NCI-H2171 treated with DMSO at 0.1 percent for 48 hours (cell line): ENCODE measurements around the gene SYCP2.

Experiments used
- DNase-seq: peaks from one replicate; lab custom pipeline; 2025; lab: John Stamatoyannopoulos, UW

Gene SYCP2

DNA sequence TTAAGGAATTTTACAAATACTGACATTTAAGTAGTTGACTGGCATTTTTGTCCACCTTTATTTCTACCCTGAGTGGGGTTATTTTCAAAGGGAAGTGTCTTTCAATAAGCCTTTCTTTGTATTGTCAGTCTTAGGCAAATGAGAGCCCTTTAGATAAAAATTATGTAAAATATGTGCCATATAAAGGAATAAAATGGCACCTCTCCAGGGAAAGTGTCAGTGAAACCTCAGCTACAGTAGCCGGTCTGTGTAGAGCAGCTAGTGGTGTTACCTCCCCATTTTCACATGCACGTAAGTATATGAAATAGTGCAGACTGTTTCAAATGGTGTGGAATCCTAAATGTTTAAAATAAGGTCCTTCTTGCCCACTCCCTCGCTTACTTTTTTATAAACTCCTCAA is 11.7 kb upstream of the SYCP2 start:
- no peak for DNase-seq

DNA sequence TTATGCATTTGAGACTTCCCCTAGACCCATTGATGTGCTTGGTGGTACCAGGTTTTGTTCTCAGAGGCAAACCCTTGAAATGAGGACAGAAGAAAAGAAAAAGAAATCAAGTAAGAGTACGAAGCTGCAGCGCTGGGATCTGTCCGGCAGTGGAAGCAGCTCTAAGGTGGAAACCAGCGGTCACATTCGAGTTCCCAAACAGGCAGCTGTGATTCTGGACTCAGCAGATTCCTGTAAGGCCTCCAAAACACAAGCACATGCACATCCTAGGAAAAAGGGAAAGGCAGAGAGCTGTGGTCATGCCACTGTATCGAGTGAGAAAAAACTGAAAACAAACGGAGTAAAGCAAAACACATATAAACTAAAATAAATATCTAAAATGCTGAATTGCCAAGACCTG is 11.3 kb upstream of the SYCP2 start:
- DNase-seq: no peak

DNA sequence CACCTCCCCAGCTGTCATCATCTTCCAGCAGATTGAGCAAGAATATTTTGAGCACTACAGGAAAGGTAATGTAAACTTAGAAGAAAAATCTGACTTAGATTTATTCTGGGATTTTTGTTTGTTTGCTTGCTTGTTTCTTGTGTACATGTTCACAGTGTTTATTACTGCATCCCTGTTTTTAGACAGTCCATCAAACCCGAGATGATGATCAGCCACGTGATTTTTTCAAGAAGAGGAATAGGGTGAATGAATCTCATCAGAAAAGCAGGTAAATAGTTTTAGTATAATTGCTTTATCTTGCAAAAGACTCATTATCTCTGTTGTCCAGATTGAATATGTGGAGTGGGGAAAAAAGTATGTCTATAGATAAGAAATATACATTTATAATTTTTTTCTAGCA is 8.8 kb upstream of the SYCP2 start:
- DNase-seq: no peak

DNA sequence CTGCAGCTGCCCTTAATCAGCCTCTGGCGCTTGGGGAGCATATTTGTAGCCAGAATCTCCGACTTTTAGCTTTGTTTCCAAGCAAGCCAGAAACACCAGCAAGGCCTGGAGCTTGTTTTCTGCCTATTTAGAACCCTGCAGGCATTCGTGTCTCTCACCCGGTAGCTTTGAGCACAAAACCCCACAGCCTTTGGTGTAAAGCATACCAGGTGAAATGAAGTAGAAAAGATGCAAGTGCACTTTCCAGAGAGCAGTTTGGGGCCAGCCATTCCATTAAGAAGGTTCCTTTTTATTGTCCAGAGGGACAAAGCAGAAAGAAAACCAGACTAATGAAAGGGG is 7.5 kb upstream of the SYCP2 start:
- no peak for DNase-seq

DNA sequence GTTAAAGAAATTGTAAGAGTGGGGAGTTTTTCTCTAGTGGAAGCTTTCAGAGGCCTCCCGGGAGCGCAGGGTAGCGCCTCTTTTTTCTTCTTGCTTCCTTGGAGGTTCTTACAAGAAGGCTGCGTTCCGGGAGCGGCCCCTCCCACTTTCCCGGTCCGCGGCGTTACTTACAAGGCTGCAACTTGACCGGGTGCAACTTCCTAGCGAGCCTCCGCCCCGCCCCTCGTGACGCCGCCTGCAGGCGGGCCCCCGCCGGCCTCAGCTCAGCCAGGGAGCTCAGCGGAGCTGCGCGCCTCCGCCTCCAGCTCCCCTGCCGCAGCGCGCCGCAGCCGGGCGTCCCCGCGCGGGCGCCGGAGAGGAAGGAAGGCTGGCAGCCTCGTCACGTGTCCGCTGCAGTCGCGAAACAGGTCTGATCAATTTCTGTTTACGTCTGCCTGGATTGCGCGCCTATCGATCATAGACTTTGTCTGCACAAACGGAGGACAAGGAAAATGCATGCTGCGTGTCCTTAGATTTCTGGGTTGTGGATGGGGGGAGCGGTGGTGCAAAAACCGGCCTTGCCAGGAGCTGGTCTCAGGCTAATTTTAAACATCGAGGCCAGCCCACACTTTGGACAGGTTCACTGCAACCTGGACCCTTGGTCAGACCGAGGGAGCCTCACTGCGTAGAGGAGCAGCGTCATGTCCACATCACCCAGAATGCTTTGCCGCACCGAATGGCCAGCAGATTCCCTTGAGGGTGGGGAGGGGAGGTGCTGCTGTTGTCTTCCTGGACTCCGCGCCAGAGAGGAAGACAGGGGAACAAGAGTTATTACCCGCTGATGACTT is 6.9 kb upstream of the SYCP2 start, which contains the start of the genes FAM217B and PPP1R3D:
FAM217B (plus strand) TSS at position 261 of the 827 bp plus-strand sequence. CDS start 3,555 bp downstream, outside the sequence.
PPP1R3D (minus strand) TSS at position 177 of the 827 bp plus-strand sequence. CDS start 374 bp downstream, outside the sequence.
- peak; percentile 90 for DNase-seq

DNA sequence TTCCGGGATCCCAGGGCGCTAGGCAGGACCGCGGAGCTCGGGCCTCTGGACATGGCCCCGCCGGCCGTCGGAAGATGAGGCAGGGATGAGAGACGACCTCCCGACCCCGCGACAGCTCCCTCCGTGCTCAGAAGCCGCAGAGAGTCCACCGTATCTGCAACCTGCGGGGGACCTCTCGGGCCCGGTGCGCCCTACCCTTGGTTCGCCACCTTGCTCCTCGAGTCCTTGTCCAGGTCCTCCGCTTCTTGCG is 6.4 kb upstream of the SYCP2 start:
- no peak for DNase-seq

DNA sequence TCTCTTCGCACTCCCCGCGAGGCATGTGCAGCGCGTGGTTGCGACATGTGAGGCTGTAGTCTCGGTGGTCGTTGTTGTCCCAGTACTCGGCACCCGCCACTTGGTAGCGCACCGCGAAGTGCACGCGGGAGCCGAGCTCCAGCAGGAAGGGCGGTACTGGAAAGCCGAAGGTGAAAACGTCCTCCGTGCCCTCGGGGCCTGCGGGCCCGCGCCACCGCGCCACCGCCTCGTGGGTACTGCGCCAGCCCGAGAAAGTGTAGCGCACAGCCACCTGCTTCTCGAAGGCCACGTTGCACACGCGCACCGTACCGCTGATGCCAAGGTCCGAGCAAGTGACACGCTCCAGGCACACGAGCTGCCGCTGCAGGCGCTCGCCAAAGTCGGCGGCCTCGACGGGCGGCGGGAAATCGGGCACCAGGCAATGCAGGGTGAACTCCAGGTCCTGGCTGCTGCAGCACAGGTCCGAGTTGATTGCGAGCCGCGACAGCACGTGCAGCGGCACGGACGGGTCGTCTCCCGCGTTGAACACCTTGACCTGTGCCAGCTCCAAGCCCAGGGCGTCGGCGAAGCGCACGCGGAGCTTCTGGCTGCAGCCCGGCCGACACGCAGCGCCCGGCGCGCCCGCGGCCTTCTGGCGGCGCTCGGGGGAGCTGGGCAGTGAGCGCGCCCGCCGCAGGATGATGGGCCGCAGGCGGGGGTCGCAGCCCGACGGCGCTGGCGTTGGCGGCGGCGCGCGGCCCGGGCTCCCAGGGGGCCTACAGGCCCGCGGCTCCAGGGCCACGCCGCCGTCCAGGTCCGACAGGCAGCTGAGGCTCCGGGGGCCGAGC is 5.8 kb upstream of the SYCP2 start:
- no peak for DNase-seq

DNA sequence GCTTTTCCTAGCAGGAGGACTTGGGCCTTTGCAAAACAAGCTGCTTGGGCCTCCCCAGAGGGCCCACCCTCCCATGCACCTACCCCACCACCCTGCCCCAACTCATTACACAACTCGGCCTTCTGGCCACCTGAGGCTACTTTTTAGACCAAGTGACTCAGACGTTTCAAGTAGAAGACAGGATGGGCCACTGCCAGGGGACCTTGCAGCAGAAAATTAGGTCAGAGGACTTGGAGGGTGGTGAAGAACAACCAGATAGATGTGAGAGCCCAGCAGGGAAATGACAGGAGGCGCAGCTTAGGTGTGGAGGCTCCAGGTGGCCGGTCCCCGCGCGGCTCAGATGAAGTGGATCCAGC is 5.2 kb upstream of the SYCP2 start:
- DNase-seq: no peak

DNA sequence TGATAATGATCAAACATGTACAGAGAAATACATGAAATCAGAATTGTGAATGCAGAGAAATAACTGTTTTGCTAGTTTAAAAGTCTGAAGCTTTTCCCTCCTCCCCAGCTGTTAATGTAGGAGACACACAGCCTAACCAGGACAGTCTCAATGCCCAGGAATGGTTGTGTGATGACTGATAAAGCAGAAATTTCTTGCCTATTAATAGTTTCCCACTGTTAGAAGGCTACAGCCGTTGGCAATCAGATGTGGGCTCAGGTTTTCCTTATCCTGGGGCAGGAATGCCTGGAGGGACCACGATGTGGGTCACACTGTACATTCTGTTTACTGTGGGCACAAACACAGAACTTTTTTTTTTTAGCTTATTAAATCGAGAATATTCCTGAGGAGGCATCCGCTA is 4.8 kb upstream of the SYCP2 start:
- no peak for DNase-seq

DNA sequence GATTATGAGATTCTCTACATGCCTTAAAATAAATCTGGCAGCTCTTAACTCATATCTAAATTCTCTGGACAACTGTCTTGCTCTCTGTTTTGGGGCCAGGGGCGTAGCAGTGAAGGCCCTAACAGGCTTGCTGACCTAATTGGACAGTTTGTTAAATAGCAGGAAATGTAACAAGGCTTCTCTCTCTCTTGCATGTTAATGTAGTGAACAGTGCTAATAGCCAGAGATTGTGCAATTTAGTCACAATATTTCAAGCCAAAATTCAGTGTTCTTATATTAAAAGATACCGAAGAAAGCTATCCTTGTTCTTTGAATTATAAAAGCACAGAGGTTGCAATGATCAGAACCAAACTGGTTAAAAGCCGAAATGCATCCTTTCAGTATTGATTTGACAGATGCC is 3.7 kb upstream of the SYCP2 start:
- DNase-seq: no peak

DNA sequence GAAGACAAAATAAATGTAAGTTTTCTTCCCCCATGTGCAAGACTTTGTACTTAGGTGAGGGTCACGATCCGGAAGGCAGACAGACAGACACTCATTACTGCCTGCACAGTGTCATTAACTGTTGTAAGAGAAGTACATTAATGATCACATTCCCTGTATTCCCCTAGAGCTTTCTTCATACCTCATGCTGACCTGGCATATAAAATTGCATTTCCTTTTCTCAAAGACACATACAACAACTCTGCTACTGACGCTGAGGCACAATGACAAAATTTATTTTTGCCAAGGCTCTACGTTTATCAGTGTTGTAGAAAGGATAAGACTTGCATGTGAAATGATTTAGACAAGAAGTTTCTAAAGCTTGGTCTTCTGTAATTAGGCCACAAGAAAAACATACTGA is 3.0 kb upstream of the SYCP2 start:
- no peak for DNase-seq

DNA sequence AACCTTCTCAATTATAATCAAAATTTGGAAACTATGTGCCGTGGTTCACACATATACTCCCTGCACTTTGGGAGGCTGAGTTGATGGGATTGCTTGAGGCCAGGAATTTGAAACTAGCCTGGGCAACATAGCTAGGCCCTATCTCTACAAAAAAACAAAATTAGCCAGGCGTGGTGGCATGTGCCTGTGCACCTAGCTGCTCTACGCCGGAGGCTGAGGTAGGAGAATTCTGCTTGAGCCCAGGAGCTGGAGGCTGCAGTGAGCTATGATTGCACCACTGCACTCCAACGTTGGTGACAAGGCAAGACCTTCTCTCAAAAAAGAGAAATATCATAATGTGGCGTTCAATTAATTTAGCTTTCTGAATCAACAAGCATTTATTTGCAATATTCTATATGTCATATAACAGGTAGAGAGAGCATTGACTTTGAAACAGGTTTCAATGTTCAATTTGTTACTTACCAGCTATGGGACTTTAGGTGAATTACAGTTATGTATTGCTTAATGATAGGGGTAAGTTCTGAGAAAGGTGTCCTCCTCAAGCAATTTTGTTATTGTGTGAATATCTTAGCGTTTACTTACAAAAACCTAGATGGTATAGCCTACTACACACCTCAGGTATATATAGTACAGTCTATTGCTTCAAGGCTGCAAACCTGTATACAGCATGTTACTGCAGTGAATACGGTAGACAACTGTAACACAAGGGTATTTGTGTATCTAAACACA is 2.2 kb upstream of the SYCP2 start:
- DNase-seq: no peak

DNA sequence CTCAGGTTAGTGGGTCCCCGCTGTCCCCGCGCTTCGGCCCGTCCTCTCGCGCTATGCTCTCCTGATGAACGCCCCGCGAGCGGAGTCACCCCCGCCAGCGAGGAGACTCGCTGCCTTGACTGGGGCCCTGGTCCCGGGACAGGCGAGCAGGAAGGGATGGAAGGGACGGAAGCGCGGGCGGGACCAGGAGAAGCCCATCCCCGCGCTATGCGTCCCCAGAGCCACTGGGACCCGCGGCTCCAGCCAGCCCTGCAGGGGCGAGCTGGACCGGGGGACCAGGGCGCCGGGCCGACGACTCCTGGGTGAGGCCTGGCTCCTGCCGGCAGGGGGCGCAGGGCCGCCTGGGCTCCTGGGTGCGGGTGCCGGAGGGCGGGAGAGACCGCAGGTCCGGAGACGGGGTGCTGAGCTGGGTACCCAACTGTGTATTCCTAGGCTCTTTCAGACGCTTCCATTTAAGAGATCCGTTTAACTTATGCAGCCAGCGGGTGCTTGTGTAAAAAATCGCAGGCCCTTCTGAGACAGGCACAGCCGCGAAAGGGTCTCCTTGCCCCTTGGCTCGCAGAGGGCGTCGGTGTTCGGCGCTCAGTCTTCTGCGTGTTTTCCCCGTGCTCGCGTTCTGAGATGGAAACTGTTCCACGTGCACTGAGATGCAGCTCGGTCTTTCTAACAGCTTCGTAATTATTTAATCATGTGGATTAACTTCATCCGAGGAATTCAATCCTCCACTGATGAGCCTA is 580 bp upstream of the SYCP2 start:
- peak; percentile 74 for DNase-seq

DNA sequence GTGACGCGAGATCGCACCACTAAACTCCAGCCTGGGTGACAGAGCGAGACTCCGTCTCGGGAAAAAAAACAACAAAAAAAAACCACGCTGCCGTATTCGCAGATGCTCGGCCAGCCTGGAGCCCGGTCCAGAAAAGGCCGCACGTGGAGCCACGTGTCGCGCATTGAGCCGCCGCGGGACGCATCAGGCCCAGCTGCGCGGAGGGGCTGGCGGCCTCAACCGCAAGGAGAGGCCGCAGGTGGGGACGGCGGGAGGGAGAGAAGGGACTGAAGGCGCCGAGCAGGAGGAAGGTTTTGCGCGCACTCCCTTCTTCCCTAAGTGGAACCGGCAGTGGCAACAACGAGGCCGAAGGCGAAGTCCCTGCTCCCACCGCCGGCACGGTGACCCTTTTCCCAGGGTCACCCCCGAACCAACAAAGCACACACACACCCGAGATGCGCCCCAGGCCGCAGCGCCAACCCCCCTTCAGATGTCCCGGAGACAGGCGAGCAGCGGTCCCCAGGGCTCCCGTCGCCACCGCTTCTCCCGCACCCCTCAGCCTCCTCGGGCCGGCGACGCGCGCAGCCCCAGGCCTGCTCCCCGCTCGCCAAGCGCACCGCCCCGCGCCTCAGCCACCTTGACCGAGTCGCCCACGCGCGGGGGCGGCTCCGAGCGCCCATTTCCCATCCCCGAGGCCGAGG is 681 bp downstream of the SYCP2 start:
- no peak for DNase-seq

DNA sequence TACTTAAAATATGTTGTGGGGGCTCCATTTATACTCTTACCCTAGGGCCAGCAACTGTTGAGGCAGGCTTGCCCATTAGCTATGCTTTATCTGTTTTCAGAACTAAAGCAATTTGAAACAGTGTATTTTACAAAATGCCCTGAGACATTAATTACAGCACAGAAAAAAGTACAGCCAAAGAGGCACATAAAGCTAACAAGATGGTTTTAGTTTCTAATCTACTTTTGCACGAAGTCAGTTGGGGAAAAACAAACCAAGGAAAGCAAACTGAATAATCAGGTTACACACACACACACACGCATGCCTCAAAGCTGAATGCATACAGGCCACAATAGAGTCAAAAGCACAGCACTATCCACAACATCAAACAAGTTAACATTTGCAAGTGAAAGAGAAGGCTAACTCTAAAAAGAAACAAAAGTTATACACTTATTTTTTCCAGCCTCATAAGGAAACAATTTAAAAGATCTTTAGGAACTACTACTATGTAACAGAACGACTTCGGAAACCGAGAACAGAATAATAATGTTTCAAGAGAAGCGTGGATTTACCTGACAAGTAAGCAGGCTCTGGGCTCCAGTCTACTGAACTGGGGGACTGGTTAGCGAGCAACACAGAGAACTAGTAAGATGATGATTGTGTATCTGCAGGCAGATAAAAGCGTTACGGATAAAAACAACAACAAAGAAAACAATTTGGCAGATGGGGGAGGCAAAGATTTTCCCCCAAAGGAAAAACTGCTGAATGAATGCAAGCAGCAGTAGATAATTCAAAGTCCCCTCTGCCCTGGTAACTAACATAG is 1.7 kb downstream of the SYCP2 start:
- no peak for DNase-seq

DNA sequence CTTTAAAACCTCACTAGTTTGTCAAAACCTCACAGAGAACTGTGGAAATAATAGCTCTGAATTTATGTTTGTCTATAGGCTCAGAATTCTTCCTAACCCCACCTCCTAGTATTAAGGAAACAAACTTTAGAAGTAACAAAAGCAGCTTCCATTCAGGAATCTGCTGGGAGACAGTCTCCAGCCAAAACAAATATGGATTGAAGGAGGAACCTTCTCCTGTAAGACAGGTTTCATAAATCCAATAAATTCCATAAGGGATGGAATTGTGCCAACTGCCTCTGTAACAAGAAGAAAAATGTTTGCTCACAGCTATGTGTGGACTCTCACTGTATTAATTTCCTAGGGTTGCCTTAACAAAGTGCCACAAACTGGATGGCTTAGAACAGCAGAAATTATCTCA is 7.5 kb downstream of the SYCP2 start:
- DNase-seq: no peak

DNA sequence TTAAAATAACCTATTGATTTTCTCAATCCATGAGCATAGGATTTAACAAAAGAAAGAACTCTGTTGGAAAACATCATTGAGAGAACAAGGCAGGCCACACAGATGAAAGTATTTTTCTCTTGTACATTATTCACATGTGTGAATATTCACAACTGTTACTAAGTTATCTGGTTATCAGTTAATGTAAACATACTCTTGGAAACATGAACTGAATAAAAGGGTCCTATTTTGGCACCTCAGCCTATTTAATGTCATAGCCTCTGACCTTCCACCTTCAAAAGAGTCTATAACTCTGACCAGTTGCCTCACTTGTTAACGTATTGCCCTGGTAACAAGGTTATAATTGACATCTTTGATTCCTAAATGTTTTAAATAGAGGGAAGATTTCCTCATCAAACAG is 8.1 kb downstream of the SYCP2 start:
- DNase-seq: no peak

DNA sequence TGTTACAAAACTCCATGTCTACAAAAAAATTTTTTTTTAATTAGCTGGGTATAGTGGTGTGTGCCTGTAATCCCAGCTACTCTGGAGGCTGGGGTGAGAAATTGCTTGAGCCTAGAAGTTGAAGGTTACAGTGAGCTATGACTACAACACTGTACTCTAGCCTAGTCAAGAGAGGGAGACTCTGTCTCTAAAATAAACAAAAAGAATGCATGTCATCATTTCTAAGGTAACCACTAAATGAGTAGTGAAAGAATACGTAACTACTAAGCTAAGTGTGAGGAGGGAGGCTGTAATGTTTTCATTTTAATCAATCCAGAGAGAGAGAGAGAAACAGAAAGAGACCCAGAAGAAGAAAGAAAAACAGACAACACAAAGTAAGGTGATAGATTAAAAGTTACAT is 9.9 kb downstream of the SYCP2 start:
- no peak for DNase-seq

DNA sequence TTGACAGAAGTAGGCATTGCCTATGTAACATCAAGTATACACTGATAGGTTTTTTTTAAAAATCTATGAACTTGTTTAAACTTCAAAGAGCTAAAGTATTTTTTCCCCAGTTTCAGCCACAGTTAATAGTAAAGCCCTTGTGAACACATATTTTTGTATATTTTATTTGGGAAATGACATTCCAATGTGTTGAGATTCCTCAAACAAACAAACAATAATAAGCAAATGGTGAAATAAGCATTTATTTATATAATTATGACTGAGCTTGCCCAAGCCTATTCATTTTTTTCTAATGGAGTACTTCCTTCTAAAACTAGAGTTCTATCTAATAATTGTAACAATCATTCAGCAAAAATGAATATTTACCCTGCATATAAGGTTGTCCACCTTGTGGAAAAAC is 12.5 kb downstream of the SYCP2 start:
- DNase-seq: no peak

DNA sequence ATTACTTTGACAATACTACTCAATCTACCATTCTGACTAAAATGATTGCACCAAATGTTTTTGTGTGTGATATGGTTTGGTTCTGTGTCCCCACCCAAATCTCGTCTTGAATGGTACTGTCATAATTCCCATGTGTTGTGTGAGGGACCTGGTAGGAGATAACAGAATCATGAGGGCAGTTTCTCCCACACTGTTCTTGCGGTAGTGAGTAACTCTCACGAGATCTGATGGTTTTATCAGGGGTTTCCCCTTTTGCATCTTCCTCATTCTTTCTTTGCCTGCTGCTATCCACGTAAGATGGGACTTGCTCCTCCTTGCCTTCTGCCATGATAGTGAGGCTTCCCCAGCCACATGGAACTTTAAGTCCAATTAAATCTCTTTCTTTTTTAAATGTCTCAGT is 20.8 kb downstream of the SYCP2 start:
- DNase-seq: no peak

DNA sequence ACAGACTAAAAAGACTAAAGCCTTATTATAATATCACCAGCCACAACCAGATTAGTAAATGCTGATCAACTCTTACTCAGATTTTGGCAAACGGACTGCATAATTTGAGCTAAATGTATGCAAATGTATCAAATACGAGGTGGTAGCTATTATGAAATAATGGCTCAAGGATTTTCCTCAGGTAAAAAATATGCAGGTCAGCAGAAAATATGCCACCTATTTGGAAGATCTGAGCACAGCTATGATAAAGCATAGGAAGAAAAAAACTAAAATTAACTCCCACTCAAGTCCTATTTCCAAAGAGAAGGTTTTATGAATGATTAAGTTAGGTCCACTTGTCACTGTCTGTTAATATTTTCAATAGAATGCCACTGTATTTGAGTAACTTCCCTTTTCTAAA is 22.4 kb downstream of the SYCP2 start:
- DNase-seq: no peak
